BLaER1 treated with 17β-estradiol and CSF1 and Interleukin-3, amounts not matched to agents 10 nM and 100 nM (cell line): ENCODE data around the gene GEMIN7.
A peak's percentile ranks its signal among the peaks of the same experiment; 100 is the strongest.

Experiments used
- H3K27ac ChIP-seq, 11 experiments: shearing (Covaris generic); formaldehyde crosslinking; 2 replicates each; pipeline ENCODE4 v1.8.1; 2022
- H3K27me3 ChIP-seq, 11 experiments: shearing (Covaris generic); formaldehyde crosslinking; 2 replicates each; pipeline ENCODE4 v1.8.1; 2022
- H3K36me3 ChIP-seq, 11 experiments: shearing (Covaris generic); formaldehyde crosslinking; 2 replicates each; pipeline ENCODE4 v1.8.1; 2022
- H3K4me1 ChIP-seq, 10 experiments: shearing (Covaris generic); formaldehyde crosslinking; 2 replicates each; pipeline ENCODE4 v1.8.1; 2022
- H3K4me2 ChIP-seq, 11 experiments: shearing (Covaris generic); formaldehyde crosslinking; 2 replicates each; pipeline ENCODE4 v1.8.1; 2022
- H3K4me3 ChIP-seq, 10 experiments: shearing (Covaris generic); formaldehyde crosslinking; 2 replicates each; pipeline ENCODE4 v1.8.1; 2022
- H3K9ac ChIP-seq, 11 experiments: shearing (Covaris generic); formaldehyde crosslinking; 2 replicates each; pipeline ENCODE4 v1.8.1; 2022
- H3K9me3 ChIP-seq, 11 experiments: shearing (Covaris generic); formaldehyde crosslinking; replicated peaks in 1 of 11; 2 replicates each; pipeline ENCODE4 v1.8.1; 2022
- H4K20me1 ChIP-seq, 11 experiments: shearing (Covaris generic); formaldehyde crosslinking; 2 replicates each; pipeline ENCODE4 v1.8.1; 2022
- Cebpa-rat ChIP-seq, 11 experiments: shearing (Covaris generic); IDR thresholded peaks; 2 replicates each; pipeline ENCODE4 v1.8.1; 2022

The GEMIN7 gene

GRCh38 chr19:45090034-45090433 is 11.0 kb downstream of the GEMIN7 start:
- H3K9ac ChIP-seq: no peak overlapping the region
- peaks cover 21 to 41% (median 35%) of the 10 kb centered on the region in 10 experiments for H3K4me1 ChIP-seq
- H3K4me2 ChIP-seq: no peak overlapping the region
- H3K9me3 ChIP-seq: peaks cover 0 to 6% (median 0%) of the 10 kb centered on the region in 11 experiments; a peak in 2 of 22 replicates
- no peak overlapping the region for H3K4me3 ChIP-seq
- H3K27ac ChIP-seq: no peak overlapping the region
- no peak for TF ChIP-seq Cebpa-rat (IDR thresholded peaks at IDR 0.05)
- H3K36me3 ChIP-seq: peaks cover 38 to 63% (median 50%) of the 10 kb centered on the region in 11 experiments
- no peaks in the 10 kb centered on the region for H3K27me3 ChIP-seq
- H4K20me1 ChIP-seq: peaks cover 0 to 68% (median 54%) of the 10 kb centered on the region in 11 experiments; a peak in 20 of 22 replicates

- Histone ChIP-seq H3K9me3 (peaks cover 0 to 6% (median 0%) of the 10 kb centered on the region in 11 experiments; a peak in 2 of 22 replicates), H3K27ac (no peak overlapping the region), H3K4me1 (peaks cover 26 to 47% (median 41%) of the 10 kb centered on the region in 10 experiments), H3K36me3 (peaks cover 33 to 63% (median 50%) of the 10 kb centered on the region in 11 experiments), H3K4me2 (peak overlapping the region in 1 of 11 experiments; percentile 99; a peak in 3 of 22 replicates), H3K27me3 (no peaks in the 10 kb centered on the region), H3K4me3 (no peak overlapping the region), H3K9ac (no peak overlapping the region), H4K20me1 (peaks cover 0 to 70% (median 56%) of the 10 kb centered on the region in 11 experiments; a peak in 19 of 22 replicates)
- TF ChIP-seq Cebpa-rat (IDR thresholded peaks at IDR 0.05): no peak
These were observed 11.5 kb downstream of the GEMIN7 start for GRCh38 chr19:45090606-45091005.

GRCh38 chr19:45091031-45091923 is 12.2 kb downstream of the GEMIN7 start:
- peaks cover 33 to 54% (median 47%) of the 10 kb centered on the region in 10 experiments for H3K4me1 ChIP-seq
- TF ChIP-seq Cebpa-rat (IDR thresholded peaks at IDR 0.05): no peak
- H3K9ac ChIP-seq: peak overlapping the region; percentile 93 to 99 (median 97)
- H3K27me3 ChIP-seq: no peaks in the 10 kb centered on the region
- peaks cover 31 to 67% (median 52%) of the 10 kb centered on the region in 11 experiments for H3K36me3 ChIP-seq
- peak overlapping the region; percentile 73 to 99 (median 97) for H3K4me2 ChIP-seq
- peak overlapping the region; percentile 96 to 100 (median 98); a peak in 21 of 22 replicates for H3K27ac ChIP-seq
- H3K9me3 ChIP-seq: peaks cover 0 to 6% (median 0%) of the 10 kb centered on the region in 11 experiments; a peak in 2 of 22 replicates
- H3K4me3 ChIP-seq: peak overlapping the region; percentile 92 to 100 (median 96)
- peaks cover 0 to 74% (median 60%) of the 10 kb centered on the region in 11 experiments; a peak in 19 of 22 replicates for H4K20me1 ChIP-seq

- Histone ChIP-seq H3K4me1 (peaks cover 42 to 58% (median 53%) of the 10 kb centered on the region in 10 experiments), H3K27me3 (no peaks in the 10 kb centered on the region), H3K9ac (peak within 1 kb of the TSS; percentile 93 to 99 (median 97)), H3K4me2 (peak within 1 kb of the TSS; percentile 87 to 99 (median 97)), H3K4me3 (peak within 1 kb of the TSS; percentile 92 to 100 (median 96)), H4K20me1 (peaks cover 0 to 78% (median 62%) of the 10 kb centered on the region in 11 experiments; a peak in 20 of 22 replicates), H3K36me3 (peaks cover 26 to 65% (median 54%) of the 10 kb centered on the region in 11 experiments), H3K27ac (peak within 1 kb of the TSS; percentile 96 to 100 (median 98)), H3K9me3 (peaks cover 0 to 6% (median 0%) of the 10 kb centered on the region in 11 experiments; a peak in 2 of 22 replicates)
- no peak for TF ChIP-seq Cebpa-rat (IDR thresholded peaks at IDR 0.05)
These were observed 14.0 kb downstream of the GEMIN7 start, which contains the start of gene PPP1R37 for GRCh38 chr19:45092747-45093678. Gene PPP1R37, plus strand, starts transcription at chr19:45093179. Its CDS starts 147 bp downstream, at chr19:45093326.

GRCh38 chr19:45094137-45094536 is 15.1 kb downstream of the GEMIN7 start:
- Histone ChIP-seq H4K20me1 (peaks cover 0 to 79% (median 73%) of the 10 kb centered on the region in 11 experiments; a peak in 21 of 22 replicates), H3K27me3 (no peaks in the 10 kb centered on the region), H3K36me3 (peaks cover 16 to 55% (median 42%) of the 10 kb centered on the region in 11 experiments), H3K4me3 (peak overlapping the region; percentile 92 to 100 (median 96)), H3K9ac (peak overlapping the region; percentile 93 to 99 (median 97)), H3K4me2 (peak overlapping the region; percentile 87 to 99 (median 97)), H3K4me1 (peaks cover 53 to 68% (median 61%) of the 10 kb centered on the region in 10 experiments), H3K27ac (peak overlapping the region; percentile 96 to 100 (median 98); a peak in 21 of 22 replicates), H3K9me3 (peaks cover 0 to 6% (median 0%) of the 10 kb centered on the region in 11 experiments; a peak in 2 of 22 replicates)
- TF ChIP-seq Cebpa-rat (IDR thresholded peaks at IDR 0.05): no peak

GRCh38 chr19:45094707-45095106 is 15.6 kb downstream of the GEMIN7 start:
- peaks cover 59 to 74% (median 67%) of the 10 kb centered on the region in 10 experiments for H3K4me1 ChIP-seq
- peak overlapping the region; percentile 93 to 99 (median 97); a peak in 19 of 22 replicates for H3K9ac ChIP-seq
- no peak for TF ChIP-seq Cebpa-rat (IDR thresholded peaks at IDR 0.05)
- H3K27ac ChIP-seq: peak overlapping the region in 3 of 11 experiments; percentile 8 to 99 (median 97); a peak in 2 of 22 replicates
- H3K36me3 ChIP-seq: peaks cover 17 to 54% (median 38%) of the 10 kb centered on the region in 11 experiments
- peak overlapping the region; percentile 87 to 99 (median 97) for H3K4me2 ChIP-seq
- H3K4me3 ChIP-seq: peak overlapping the region; percentile 92 to 100 (median 96)
- peaks cover 0 to 6% (median 0%) of the 10 kb centered on the region in 11 experiments; a peak in 2 of 22 replicates for H3K9me3 ChIP-seq
- H4K20me1 ChIP-seq: peaks cover 0 to 80% (median 75%) of the 10 kb centered on the region in 11 experiments; a peak in 21 of 22 replicates
- H3K27me3 ChIP-seq: no peaks in the 10 kb centered on the region

- peaks cover 6 to 49% (median 36%) of the 10 kb centered on the region in 11 experiments for H3K36me3 ChIP-seq
- H3K4me2 ChIP-seq: peak overlapping the region; percentile 87 to 99 (median 97)
- peak overlapping the region in 10 of 11 experiments; percentile 6 to 99 (median 86); a peak in 17 of 22 replicates for H3K9ac ChIP-seq
- H3K4me1 ChIP-seq: peaks cover 69 to 84% (median 77%) of the 10 kb centered on the region in 10 experiments
- TF ChIP-seq Cebpa-rat (IDR thresholded peaks at IDR 0.05): 0 out of 22 replicates have a peak, but pooled peaks of 1 of the 11 experiments have one; percentile 30
- no peaks in the 10 kb centered on the region for H3K27me3 ChIP-seq
- H3K9me3 ChIP-seq: peaks cover 0 to 6% (median 0%) of the 10 kb centered on the region in 11 experiments; a peak in 2 of 22 replicates
- peak overlapping the region in 1 of 10 experiments; percentile 98; a peak in 2 of 20 replicates for H3K4me3 ChIP-seq
- peaks cover 0 to 80% (median 77%) of the 10 kb centered on the region in 11 experiments; a peak in 21 of 22 replicates for H4K20me1 ChIP-seq
- H3K27ac ChIP-seq: peak overlapping the region in 2 of 11 experiments; percentile 8 to 38; a peak in 3 of 22 replicates
These were observed 16.7 kb downstream of the GEMIN7 start for GRCh38 chr19:45095496-45096413.
